GM19043 (cell line): Measurements from ENCODE around the gene SSNA1.

ENCODE experiments used
- ATAC-seq: cut with Tn5 transposase; IDR thresholded peaks from one replicate; pipeline ENCODE4 v1.9.1; 2021; ENCODE audit warnings: low read depth; ENCODE audit not compliant: unreplicated experiment

SSNA1 gene

DNA sequence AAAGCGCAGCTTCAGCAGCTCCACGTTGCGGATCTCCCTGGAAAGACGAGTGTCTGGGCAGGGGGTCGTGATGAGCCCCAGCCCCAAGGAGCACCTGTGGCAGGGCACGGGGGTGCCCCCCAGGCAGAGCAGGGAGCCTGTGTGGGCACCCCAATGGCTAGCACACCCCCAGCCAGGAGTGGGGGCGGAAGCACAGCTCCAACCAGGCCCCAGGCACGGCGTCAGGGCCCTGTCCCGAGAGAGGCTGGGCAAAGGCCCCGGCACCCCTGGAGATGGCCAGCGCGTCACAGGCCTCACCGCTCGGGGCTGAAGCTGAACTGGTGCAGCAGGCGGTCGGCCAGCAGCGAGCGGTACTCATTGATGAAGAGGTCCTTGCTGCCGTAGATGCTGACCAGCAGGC lies 8.0 kb upstream of the SSNA1 start:
- no peak for ATAC-seq

DNA sequence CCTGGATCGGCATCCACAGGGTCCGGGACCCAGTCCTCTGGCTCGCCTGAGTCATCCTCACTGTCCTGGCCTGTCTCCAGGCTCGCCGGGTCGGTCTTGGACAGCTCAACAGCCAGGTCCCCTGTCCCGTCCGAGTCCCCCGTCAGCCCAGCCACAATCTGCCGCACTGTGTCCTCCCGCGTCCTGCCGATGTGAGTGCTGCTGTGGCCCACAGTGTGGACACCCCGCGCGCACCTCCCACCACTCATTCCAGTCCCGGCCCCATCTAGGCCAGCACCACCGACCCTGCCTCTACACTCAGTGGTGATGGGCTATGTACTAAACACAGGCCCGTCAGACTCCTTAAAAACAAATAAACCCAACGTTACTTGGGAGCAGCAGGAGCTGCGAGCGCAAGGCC lies 6.8 kb upstream of the SSNA1 start:
- ATAC-seq, result no peak

DNA sequence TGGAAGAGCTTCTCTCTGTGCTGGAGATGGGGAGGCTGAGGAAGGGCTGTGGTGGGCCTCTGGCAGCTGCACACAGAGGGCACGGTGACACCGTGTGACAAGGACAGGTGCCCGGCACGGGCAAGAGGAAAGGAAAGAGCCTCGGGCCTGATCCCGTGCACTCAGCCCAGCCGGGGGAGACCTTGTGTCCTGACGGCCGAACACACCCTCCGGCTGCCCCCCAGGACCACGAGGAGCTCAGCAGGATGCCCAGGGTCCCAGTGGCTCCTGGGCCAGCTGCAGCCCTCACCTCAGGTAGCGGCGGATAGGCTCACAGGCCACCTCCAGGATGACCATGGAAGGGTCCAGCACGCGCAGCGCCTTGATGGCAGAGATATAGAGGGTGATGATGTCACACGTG lies 5.6 kb upstream of the SSNA1 start:
- no peak for ATAC-seq

DNA sequence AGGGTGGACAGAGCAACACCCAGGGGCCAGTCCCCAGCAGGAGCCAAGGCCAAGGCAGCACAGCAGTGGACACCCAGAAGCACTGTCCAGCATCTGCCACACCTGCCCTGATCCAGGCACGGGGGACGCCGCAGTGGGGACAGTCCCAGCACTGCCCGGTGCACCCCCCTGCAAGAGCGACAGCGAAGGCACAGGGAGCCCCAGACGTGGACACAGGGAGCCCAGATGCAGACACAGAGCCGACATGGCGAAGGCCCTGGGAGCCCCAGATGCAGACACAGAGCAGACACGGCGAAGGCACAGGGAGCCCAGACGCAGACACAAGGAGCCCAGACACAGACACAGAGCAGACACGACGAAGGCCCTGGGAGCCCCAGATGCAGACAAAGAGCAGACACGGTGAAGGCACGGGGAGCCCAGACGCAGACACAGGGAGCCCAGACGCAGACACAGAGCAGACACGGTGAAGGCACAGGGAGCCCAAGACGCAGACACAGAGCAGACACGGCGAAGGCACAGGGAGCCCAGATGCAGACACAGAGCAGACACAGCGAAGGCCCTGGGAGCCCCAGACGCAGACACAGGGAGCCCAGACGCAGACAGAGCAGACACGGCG lies 4.4 kb upstream of the SSNA1 start:
- no peak for ATAC-seq

DNA sequence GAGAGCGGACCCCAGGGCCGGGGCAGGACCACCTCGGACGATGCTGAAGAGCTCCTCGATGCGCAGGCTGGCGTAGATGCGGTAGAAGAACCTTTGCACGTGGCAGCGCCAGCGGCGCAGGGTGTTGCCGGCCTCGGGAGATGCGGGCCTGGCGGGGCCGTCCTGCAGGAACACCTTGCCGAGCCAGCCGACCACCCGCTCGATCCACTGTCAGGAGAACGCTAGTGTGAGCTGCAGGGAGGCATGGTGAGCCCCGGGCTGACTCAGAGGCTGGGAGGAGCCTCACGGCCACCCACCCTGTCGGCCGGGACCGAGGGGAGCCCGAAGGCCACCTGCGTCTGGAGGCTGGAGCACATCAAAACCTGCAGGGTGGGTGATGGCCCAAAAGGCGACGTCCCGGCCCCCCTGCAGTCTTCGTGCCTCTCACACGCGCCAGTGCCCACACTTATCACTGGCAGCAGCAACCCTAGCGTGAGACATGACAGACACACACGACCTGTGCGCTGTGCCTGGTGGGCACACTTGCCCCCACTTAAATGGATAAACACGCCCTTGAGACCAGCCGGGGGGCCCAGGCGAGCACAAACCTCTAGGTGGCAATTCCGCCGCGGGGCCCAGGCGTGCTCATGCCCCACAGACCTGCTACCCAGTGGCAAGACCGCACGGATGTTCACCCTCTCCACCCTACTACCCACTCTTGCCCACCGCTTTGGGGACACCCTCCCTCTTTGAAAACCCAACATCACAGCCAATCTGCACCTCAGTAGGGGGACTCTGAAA lies 3.4 kb upstream of the SSNA1 start:
- no peak for ATAC-seq

DNA sequence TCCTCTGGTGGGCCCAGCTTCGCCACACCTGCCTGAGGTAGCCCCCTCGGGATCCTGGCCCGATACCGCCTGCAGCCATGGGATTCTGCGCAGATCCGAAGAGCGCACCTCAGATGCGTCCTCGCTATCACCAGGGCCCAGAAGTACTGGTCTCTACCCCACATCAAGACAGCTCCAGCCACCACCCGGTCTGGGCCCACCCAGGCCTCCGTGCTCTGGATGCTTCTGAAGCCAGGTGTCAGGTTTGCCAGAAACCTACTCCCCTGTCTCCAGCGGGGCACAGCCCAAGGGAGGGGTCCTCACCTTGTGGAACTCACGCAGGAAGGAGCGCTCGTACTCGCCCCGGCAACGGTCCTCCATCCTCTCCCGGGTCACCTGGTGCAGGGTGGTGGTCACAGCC lies 2.6 kb upstream of the SSNA1 start:
- no peak for ATAC-seq

DNA sequence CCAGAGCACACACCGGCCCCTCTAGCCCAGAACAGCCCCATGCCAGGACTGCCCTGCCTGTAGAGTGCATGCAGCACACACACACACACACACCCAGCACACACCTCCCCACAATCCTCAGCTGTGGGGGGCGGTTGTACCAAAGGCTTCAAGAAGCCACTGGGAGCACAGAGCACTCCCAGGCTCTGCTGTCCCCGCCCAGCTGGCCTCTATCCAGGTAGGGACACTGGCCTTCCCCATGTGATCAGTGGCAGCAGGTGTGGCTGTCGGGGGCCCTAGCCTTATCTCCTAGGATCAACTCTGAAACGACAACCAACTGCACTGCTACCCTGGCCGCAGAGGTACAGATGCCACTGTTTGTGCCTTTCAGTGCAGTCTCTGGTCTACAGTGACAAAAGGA lies 2.1 kb upstream of the SSNA1 start:
- ATAC-seq, result no peak

DNA sequence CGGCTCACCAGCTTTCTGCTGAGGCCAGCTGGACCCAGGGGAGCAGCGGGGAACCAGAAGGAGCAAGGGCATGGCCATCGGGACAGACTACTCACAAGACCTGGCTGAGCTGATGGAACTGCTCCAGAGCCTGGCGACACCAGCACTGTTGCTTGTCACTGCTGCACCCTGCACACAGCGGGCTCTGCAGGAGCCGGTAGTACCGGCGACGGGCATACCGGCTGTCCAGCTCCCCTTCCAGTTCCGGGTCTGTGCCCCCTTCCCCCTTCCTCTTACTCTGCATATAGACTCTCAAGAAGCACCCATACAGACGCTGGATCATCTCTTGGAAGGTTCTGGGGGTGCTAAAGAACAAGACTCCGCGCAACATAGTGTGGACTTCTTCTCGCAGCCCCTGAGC lies 1.1 kb upstream of the SSNA1 start:
- ATAC-seq, result no peak

DNA sequence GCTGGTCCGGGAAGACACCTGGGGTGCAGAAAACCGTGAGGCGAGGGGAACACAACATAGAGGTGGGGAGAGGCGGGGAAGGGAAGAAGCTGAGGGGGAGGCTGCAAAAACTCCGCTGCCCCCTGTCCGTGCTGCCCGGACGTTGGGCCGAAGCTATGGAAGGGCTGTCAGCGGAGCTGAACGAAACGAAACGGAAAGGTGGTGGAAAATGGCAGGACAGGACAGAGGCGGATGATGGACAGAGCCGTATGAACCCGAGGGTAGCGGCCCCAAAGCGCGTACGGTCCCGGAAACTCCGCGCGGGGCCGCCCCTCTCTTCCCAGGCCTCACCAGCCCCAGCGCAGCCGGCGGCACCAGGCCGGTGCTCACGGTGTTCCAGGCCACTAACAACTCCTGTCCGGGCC lies 388 bp upstream of the SSNA1 start:
- no peak for ATAC-seq

DNA sequence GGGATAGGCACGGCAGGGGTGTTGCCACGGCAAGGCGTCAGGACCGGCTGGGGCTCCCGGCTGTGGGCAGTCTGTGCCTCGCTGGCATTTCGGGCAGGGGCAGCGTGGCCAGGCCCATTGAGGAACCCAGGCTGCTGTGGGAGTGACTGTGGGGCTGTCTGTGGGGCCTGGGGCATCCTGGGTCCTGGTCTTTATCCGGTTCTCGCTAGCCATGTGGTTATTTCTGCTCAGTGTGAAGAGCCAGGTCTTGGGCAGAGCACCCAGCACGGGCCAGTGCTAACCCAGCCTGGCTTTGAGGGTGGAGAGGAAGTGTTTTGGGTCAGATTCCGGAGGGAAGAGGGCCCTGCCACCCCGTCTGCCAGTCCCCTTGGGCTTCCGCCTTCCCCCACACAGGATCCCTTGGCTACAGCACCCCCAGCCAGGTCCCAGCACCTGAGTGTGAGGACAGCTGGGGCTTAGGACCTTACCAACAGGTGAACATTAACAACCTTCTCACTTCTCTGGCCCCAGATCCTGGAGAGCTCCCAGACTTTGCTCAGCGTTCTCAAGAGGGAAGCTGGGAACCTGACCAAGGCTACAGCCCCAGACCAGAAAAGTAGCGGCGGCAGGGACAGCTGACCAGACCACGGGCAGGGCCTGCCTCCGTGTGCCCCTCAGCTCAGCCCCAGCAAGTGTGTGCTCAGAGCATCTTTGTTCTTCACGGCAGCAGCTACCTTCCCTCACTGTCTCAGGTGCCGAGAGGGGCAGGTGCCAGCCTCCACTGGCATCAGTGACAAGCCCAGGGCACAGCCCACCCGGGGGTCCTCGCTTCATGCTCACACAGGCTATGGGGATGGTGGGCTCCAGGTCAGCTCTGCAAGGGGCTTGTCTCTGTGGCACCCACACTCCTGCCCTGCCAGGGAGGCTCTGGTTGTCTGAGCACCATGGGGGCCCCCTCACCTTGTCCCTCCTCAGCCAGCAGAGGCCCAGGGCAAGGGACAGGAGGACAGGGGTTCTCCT lies 1.1 kb downstream of the SSNA1 start:
- ATAC-seq, result no peak

DNA sequence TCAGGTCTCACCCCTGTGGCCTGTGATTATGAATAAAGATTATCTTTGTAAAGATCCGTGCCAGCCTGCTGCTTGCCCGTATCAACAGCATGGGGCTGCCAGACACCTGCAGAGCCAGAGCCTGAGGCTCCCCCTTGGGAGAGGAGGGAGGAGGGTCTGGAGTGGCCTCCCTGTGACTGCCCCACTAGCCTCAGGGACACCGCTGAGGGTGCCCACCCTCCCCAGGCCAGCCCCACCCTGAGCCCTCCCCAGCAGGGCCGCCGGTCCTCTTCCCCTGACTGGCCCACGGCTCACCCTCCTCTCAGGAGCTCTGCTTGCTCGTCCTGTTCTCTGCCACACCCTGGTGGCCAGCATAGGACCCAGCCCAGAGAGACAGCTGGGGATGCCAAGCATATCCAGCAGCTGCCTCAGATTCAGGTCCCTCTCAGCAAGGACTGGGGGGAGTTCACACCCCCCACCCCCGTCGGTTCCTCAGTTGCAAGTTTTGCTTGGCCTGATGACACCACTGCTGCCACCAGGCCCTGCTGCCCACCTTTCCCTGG lies 1.9 kb downstream of the SSNA1 start:
- no peak for ATAC-seq

DNA sequence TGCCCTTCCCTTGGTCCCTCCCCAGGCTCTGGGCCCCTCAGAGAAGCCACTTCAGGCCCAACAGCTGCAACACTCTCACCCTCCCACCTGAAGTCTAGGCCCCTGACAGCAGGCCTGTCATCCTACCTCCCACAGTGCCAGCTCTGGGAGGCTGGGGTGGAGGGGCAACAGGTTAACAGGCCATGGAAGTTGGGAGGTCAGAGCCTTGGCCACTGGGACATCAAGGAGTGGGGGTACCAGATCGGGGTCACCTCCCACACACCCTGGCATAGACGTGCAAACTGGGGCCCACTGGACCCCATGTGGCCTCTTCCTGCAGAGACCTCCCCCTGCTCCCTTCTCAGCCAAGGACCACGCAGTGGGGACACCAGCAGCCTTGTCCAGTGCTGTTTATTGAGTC lies 2.8 kb downstream of the SSNA1 start:
- ATAC-seq, result no peak

DNA sequence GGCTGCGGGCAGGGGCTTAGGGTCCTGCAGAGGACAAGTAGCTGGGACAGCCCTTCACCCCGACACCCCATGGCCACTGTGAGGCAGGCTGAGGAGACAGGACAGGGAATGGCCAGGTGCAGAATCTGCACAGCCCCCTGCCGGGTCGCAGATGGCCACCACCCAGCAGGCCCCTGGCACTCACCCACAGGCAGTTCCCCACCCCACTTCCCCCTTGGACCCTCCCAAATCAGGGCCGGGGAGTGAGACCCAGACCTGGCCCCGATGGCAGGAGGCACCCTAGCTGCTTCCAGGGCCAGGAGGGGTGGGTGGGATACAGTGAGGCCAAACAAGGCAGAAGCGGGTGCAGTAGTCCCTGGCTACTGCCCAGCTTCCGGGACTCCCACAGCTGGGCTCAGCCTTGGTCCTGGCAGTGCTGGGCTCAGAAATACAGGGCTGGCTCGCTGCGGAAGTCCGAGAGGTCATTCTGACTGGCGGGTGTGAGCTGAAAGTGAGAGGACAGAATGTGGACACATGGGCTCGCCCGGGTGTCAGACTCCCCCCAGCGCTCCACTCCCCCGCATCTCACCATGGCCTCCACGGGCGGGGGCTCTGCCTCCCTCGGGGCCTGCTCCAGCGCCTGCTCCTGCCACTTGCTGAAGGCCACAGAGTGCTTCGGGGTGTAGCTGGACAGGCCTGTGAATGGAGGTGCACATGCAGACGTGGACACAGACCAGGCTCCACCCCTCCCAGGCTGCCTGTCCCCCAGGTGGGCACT lies 3.4 kb downstream of the SSNA1 start:
- no peak for ATAC-seq

DNA sequence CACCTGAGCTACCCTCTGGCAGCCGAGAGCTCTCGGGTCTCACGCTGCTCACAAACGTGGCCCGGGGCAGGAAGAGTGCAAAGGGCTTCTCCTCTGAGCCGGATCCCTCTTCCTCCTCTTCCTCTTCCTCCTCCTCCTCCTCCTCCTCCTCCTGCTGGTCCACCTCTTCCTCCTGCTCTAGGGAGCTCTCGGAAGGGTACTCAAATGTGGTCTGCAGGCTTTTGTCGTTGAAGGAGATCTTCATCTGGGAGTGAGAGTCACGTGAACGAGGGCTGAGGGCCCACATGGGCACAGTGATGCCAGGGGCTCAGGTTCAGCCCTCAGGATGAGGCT lies 3.9 kb downstream of the SSNA1 start:
- ATAC-seq, result no peak

DNA sequence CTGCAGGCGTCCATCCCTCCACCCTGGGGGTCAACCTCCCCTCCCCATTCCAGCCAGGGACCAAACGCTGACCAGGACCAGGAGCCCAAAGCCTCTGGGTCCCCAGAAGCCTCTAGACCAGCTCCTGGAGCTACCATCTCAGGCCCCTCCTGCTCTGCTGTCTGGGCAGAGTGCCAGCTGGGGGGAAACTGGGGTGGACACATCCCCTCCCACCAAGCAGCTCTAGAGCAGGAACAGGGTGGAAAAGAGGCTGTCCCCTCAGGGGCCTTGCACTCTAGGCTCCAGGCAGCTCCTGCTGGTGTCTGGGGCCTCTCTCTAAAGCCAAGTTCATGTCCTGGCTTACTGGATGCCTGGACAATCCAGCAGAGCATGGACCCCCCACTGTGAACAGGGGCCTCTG lies 4.4 kb downstream of the SSNA1 start:
- ATAC-seq, result no peak

DNA sequence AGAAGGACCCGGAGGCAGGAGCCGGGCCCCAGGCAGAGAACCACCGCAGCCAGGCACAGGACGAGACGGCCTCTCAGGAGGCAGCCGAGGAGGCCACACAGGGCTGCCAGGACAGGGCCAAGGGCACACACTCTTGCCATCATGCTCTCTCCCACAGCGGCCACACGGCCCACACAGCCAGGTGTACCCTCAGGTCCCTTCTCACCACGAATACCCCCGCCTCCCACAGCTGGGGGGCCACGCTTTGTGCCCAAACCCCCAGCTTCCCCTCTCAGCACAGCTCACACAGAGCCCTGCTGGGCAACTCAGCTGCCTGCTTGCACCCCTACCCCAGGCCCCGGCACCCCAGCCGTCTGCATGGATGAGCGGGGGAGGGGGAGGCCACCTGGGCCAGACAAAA lies 5.3 kb downstream of the SSNA1 start:
- ATAC-seq, result no peak

DNA sequence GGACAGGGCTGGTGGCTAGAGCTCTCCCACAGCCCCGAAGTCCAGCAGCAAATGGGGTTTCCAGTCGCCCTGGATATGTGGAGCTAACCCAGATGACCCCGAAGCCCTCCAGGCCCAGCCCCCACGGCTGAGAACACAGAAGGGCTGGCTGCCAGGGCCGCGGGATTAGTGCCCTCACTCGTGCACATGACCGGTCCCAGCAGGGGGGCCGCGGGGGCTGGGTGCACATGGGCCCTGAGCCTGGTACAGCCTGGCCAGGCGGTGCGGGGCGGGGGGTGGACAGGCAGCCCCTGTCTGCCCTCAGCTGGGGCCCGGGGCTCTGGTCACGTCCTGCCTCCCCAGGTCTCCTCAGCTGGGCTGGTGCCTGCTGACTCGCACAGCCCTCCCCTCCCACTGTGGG lies 5.9 kb downstream of the SSNA1 start:
- no peak for ATAC-seq

DNA sequence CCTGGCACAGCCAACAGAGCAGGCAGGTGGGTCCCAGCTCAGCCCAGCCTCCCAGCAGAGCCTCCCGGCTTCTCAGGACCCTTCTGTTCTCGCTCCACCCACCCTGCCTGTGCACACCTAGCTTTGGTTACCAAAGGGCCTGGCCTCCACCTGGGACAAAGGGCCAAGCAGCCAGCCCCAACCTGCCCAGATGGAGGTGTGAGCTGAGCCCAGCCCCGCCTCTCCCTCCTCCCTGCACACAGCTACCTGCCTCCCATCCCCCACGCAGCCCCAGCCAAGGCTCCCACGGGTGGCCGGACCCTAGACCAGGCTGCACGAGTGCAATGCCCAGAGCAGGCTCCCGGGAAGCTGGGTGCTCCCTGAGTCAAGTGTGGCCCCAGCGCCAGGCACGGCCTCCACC lies 6.4 kb downstream of the SSNA1 start:
- no peak for ATAC-seq

DNA sequence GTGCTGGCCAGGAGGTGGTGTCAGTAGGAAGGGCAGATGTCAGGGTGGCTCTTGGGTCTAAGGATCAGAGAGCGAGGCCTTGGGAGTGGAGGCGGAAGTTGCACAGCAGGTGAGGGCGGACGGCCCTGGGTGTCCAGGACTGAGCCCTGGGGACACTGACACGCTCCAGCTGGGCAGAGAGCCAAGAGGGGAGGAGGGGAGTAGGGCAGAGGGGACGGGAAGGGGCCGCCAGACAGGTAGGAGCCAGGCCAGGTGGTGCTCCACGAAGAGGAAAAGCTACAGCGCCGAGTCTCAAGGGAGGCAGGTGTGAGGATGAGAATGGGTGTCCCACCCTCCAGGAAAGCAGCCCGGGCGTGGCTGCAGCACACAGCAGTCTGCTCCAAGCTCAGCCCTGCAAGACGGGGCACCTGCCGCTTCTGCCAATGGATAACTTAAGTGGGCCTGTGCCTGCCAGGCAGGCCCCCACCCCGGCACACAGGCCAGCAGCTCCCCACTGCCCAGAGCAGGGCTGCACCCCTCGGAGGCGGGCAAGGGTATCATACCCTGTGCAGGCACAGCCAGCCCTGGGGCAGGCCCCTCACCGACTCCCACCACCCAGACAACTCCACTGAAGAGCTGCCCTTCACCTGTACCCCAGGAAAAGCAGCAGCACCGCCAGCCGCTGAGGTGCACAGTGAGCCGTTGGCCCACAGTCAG lies 7.2 kb downstream of the SSNA1 start:
- ATAC-seq, result no peak
